Measurements from ENCODE around the gene RAPGEF6. TPM values are rescaled to one million over a fixed set of nuclear protein-coding genes. Genes with fewer than 3 reads are reported as not detected.
"Not testable (repeated sequence)": the region's sequence is repeated elsewhere in the genome, so short reads cannot be mapped to it uniquely, and the experiment has no call there.

Gene RAPGEF6
- polyA plus RNA-seq, 1 experiment: 13.1 TPM

GRCh38 chr5:131413605-131414559 lies 221.1 kb downstream of the RAPGEF6 start:
- no peaks in the 10 kb centered on the region for H3K9me3 ChIP-seq (ENCODE audit: control insufficient read depth, insufficient read depth, low read length)
- TF ChIP-seq, protein P1, sequence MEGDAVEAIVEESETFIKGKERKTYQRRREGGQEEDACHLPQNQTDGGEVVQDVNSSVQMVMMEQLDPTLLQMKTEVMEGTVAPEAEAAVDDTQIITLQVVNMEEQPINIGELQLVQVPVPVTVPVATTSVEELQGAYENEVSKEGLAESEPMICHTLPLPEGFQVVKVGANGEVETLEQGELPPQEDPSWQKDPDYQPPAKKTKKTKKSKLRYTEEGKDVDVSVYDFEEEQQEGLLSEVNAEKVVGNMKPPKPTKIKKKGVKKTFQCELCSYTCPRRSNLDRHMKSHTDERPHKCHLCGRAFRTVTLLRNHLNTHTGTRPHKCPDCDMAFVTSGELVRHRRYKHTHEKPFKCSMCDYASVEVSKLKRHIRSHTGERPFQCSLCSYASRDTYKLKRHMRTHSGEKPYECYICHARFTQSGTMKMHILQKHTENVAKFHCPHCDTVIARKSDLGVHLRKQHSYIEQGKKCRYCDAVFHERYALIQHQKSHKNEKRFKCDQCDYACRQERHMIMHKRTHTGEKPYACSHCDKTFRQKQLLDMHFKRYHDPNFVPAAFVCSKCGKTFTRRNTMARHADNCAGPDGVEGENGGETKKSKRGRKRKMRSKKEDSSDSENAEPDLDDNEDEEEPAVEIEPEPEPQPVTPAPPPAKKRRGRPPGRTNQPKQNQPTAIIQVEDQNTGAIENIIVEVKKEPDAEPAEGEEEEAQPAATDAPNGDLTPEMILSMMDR (IDR thresholded peaks at IDR 0.05; ENCODE audit: low read depth, low read length): no peak
- ChIA-PET POLR2A (no interaction called here), CTCF (interaction anchor here (0.7 to 1.4 kb wide), 3 partner anchors 9 to 248 kb away, joined by 3 to 4 read pairs (median 3); partner anchors contain the start of gene HINT1)
- H3K4me3 ChIP-seq (ENCODE audit: low read depth, low read length): no peak overlapping the region
- no peak for DNase-seq (ENCODE audit: low read depth, low spot score)
- H3K27me3 ChIP-seq (ENCODE audit: control insufficient read depth, insufficient read depth, low read length): no peaks in the 10 kb centered on the region
- no peak overlapping the region for H3K27ac ChIP-seq (ENCODE audit: low read depth, low read length)

- no peak for DNase-seq (ENCODE audit: low read depth, low spot score)
- TF ChIP-seq, protein P1 (IDR thresholded peaks at IDR 0.05; ENCODE audit: low read depth, low read length): no peak
- H3K27me3 ChIP-seq (ENCODE audit: control insufficient read depth, insufficient read depth, low read length): no peaks in the 10 kb centered on the region
- H3K4me3 ChIP-seq (ENCODE audit: low read depth, low read length): no peak overlapping the region
- H3K9me3 ChIP-seq (ENCODE audit: control insufficient read depth, insufficient read depth, low read length): no peaks in the 10 kb centered on the region
- ChIA-PET CTCF (no interaction called here), POLR2A (no interaction called here)
- H3K27ac ChIP-seq (ENCODE audit: low read depth, low read length): no peak overlapping the region
Measured at GRCh38 chr5:131406975-131407638, 227.9 kb downstream of the RAPGEF6 start.

GRCh38 chr5:131406076-131406475 lies 229.0 kb downstream of the RAPGEF6 start:
- TF ChIP-seq, protein P1 (IDR thresholded peaks at IDR 0.05; ENCODE audit: low read depth, low read length): no peak
- Histone ChIP-seq H3K9me3 (ENCODE audit: control insufficient read depth, insufficient read depth, low read length) (no peaks in the 10 kb centered on the region; the same call in none of the 2 replicates), H3K4me3 (ENCODE audit: low read depth, low read length) (no peak overlapping the region), H3K27me3 (ENCODE audit: control insufficient read depth, insufficient read depth, low read length) (no peaks in the 10 kb centered on the region), H3K27ac (ENCODE audit: low read depth, low read length) (no peak overlapping the region)
- CTCF ChIA-PET: no interaction called here
- POLR2A ChIA-PET: no interaction called here
- no peak for DNase-seq (ENCODE audit: low read depth, low spot score)

DNA sequence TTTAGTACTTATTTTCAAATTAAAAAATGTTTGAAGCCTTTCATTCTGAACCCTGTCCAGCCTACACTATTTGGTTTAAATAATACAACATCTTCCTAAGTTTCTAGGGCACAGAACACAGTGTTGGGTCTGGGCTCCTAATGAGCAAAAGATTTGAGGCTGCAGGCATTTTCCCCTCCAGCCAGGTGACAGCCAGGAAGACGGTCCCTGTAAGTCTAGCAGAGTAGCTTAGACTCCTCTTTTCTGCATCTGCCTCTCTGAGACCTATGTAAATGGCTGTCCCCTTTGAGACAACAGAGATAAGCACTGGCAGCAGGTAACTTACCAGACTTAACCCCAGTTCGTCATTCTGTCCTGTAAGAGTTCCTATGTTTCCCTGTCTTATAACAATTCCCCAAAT lies 229.4 kb downstream of the RAPGEF6 start:
- no peak overlapping the region for H3K4me3 ChIP-seq (ENCODE audit: low read depth, low read length)
- no peaks in the 10 kb centered on the region; the same call in none of the 2 replicates for H3K9me3 ChIP-seq (ENCODE audit: control insufficient read depth, insufficient read depth, low read length)
- CTCF ChIA-PET: no interaction called here
- TF ChIP-seq, protein P1 (IDR thresholded peaks at IDR 0.05; ENCODE audit: low read depth, low read length): no peak
- POLR2A ChIA-PET: no interaction called here
- DNase-seq (ENCODE audit: low read depth, low spot score): no peak
- H3K27ac ChIP-seq (ENCODE audit: low read depth, low read length): no peak overlapping the region
- no peaks in the 10 kb centered on the region for H3K27me3 ChIP-seq (ENCODE audit: control insufficient read depth, insufficient read depth, low read length)

- CTCF ChIA-PET: interaction anchor here (0.6 kb wide), 1 partner anchor 10 kb away, joined by 3 read pairs; no protein-coding TSS in a partner anchor
- TF ChIP-seq, protein P1 (IDR thresholded peaks at IDR 0.05; ENCODE audit: low read depth, low read length): no peak
- no peak overlapping the region for H3K27ac ChIP-seq (ENCODE audit: low read depth, low read length)
Measured at GRCh38 chr5:131400585-131400984, 234.4 kb downstream of the RAPGEF6 start.

DNA sequence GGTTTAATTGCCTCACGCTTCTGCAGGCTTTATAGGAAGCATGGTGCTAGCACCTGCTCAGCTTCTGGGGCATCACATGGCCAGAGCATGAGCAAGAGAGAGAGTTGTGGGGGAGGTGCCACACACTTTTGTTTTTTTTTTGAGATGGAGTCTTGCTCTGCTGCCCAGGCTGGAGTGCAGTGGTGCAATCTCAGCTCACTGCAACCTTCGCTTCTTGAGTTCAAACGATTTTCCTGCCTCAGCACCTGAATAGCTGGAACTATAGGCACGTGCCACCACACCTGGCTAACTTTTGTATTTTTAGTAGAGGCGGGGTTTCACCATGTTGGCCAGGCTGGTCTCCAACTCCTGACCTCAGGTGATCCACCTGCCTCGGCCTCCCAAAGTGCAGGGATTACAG lies 236.0 kb downstream of the RAPGEF6 start:
- H3K27me3 ChIP-seq (ENCODE audit: control insufficient read depth, insufficient read depth, low read length); H3K9me3 ChIP-seq (ENCODE audit: control insufficient read depth, insufficient read depth, low read length); H3K4me3 ChIP-seq (ENCODE audit: low read depth, low read length); H3K27ac ChIP-seq (ENCODE audit: low read depth, low read length); DNase-seq (ENCODE audit: low read depth, low spot score); POLR2A ChIA-PET; CTCF ChIA-PET: not testable (repeated sequence)

More at GRCh38 chr5:131400585-131400984, 234.4 kb downstream of the RAPGEF6 start:
- H3K4me3 ChIP-seq (ENCODE audit: low read depth, low read length): no peak overlapping the region
- POLR2A ChIA-PET: no interaction called here
- no peak for DNase-seq (ENCODE audit: low read depth, low spot score)
- no peaks in the 10 kb centered on the region for H3K27me3 ChIP-seq (ENCODE audit: control insufficient read depth, insufficient read depth, low read length)
- no peaks in the 10 kb centered on the region; the same call in none of the 2 replicates for H3K9me3 ChIP-seq (ENCODE audit: control insufficient read depth, insufficient read depth, low read length)
